Measurements from ENCODE around the gene TMEM128. TPM values are rescaled to one million over a fixed set of nuclear protein-coding genes. Genes with fewer than 3 reads are reported as not detected.

The TMEM128 gene
- total and polyA plus RNA-seq, 2 of the 13 experiments (the other 11 are each of a cell fraction or from before 2014, with no cell fraction given) = 19.4 to 27.9 TPM

DNA sequence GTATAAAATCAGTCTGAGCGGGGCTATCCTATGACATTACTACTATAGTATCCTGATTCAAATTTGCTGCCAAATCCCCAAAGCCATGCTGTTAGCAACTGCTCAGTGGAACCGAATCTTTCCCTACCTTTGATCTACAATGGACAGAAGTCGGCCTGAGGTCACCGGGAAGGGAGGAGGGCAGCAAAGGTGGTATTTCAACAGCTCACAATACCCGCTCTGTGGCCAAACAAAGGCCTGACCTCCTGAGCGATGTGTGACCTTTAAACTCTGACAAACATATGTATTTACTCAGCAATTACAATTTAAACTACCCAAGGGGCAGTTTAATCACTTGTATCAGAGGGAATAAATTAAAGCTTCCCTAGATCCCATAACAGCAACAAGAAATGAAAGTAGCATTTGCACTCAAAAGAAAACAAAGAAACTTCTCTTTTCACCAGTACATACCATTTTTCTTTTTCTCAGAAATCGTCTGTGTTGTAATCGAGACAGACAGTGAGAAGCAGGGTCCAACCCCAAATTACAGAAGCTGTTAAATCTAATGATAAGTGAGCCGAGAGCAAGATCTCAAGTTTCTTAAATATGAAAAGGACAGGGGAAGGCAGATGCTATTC lies 11.6 kb upstream of the TMEM128 start (continued):
- no peak for TF ChIP-seq MED8 (CRISPR knock-in tag; IDR thresholded peaks at IDR 0.05; ENCODE audit: insufficient replicate concordance)
- TF ChIP-seq ZBTB37 (CRISPR knock-in tag; IDR thresholded peaks at IDR 0.05) = no peak
- TF ChIP-seq TP53 (CRISPR knock-in tag; conservative IDR thresholded peaks at IDR 0.05) = no peak
- no peak for TF ChIP-seq GPN1 (CRISPR knock-in tag; IDR thresholded peaks at IDR 0.05; ENCODE audit: borderline replicate concordance)
- no peak for TF ChIP-seq CCDC6 (CRISPR knock-in tag; IDR thresholded peaks at IDR 0.05)
- no peak for TF ChIP-seq TERF1 (CRISPR knock-in tag; IDR thresholded peaks at IDR 0.05)
- peak; percentile 72 for TF ChIP-seq MIER3 (CRISPR knock-in tag; IDR thresholded peaks at IDR 0.05; ENCODE audit: borderline replicate concordance)
- TF ChIP-seq ZNF792 (CRISPR knock-in tag; IDR thresholded peaks at IDR 0.05) = peak; percentile 79
- TF ChIP-seq RFXAP (CRISPR knock-in tag; IDR thresholded peaks at IDR 0.05; ENCODE audit: borderline replicate concordance) = peak; percentile 19; the same call in 1 of the 2 replicates
- no peak for TF ChIP-seq GABPA (IDR thresholded peaks at IDR 0.05; ENCODE audit: low read depth, low read length)
- no peak; the same call in 1 of the 2 replicates for TF ChIP-seq GABPA (CRISPR knock-in tag; IDR thresholded peaks at IDR 0.05; ENCODE audit: low read depth)
- TF ChIP-seq, protein P1, sequence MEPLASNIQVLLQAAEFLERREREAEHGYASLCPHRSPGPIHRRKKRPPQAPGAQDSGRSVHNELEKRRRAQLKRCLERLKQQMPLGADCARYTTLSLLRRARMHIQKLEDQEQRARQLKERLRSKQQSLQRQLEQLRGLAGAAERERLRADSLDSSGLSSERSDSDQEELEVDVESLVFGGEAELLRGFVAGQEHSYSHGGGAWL (CRISPR knock-in tag; IDR thresholded peaks at IDR 0.05) = no peak
- TF ChIP-seq THAP8 (CRISPR knock-in tag; IDR thresholded peaks at IDR 0.05; ENCODE audit: borderline replicate concordance) = no peak
- peak; percentile 56; the same call in 1 of the 2 replicates for TF ChIP-seq CHD4 (IDR thresholded peaks at IDR 0.05; ENCODE audit: borderline replicate concordance, low read length)
- peak; percentile 85; the same call in 1 of the 2 replicates for TF ChIP-seq CREB3 (CRISPR knock-in tag; IDR thresholded peaks at IDR 0.05)
- TF ChIP-seq, protein P2, sequence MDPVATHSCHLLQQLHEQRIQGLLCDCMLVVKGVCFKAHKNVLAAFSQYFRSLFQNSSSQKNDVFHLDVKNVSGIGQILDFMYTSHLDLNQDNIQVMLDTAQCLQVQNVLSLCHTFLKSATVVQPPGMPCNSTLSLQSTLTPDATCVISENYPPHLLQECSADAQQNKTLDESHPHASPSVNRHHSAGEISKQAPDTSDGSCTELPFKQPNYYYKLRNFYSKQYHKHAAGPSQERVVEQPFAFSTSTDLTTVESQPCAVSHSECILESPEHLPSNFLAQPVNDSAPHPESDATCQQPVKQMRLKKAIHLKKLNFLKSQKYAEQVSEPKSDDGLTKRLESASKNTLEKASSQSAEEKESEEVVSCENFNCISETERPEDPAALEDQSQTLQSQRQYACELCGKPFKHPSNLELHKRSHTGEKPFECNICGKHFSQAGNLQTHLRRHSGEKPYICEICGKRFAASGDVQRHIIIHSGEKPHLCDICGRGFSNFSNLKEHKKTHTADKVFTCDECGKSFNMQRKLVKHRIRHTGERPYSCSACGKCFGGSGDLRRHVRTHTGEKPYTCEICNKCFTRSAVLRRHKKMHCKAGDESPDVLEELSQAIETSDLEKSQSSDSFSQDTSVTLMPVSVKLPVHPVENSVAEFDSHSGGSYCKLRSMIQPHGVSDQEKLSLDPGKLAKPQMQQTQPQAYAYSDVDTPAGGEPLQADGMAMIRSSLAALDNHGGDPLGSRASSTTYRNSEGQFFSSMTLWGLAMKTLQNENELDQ (CRISPR knock-in tag; IDR thresholded peaks at IDR 0.05; ENCODE audit: borderline replicate concordance) = no peak
- TF ChIP-seq FOXO4 (CRISPR knock-in tag; conservative IDR thresholded peaks at IDR 0.05) = no peak
- TF ChIP-seq RORA (CRISPR knock-in tag; IDR thresholded peaks at IDR 0.05) = no peak
- TF ChIP-seq E2F5 (CRISPR knock-in tag; conservative IDR thresholded peaks at IDR 0.05) = no peak
- TF ChIP-seq SMARCC2 (IDR thresholded peaks at IDR 0.05) = no peak; the same call in 1 of the 2 replicates

Data from HepG2 (cell line).